ENCODE results near the gene KCTD16. TPM values are rescaled to one million over a fixed set of nuclear protein-coding genes. Genes with fewer than 3 reads are reported as not detected.

Gene KCTD16
- total RNA-seq, 1 donor from 2014 or later = 4.8 TPM

- no peak overlapping the region for H3K4me3 Mint-ChIP-seq
- no peak overlapping the region for H3K27ac Mint-ChIP-seq
- peaks cover 2% of the 10 kb centered on the region for H3K27me3 Mint-ChIP-seq (ENCODE audit: low read depth)
- H3K4me1 Mint-ChIP-seq = peaks cover 3% of the 10 kb centered on the region
- H3K9me3 Mint-ChIP-seq = peaks cover 29% of the 10 kb centered on the region
- peaks cover 5% of the 10 kb centered on the region for H3K36me3 Mint-ChIP-seq
- TF ChIP-seq, protein P1, sequence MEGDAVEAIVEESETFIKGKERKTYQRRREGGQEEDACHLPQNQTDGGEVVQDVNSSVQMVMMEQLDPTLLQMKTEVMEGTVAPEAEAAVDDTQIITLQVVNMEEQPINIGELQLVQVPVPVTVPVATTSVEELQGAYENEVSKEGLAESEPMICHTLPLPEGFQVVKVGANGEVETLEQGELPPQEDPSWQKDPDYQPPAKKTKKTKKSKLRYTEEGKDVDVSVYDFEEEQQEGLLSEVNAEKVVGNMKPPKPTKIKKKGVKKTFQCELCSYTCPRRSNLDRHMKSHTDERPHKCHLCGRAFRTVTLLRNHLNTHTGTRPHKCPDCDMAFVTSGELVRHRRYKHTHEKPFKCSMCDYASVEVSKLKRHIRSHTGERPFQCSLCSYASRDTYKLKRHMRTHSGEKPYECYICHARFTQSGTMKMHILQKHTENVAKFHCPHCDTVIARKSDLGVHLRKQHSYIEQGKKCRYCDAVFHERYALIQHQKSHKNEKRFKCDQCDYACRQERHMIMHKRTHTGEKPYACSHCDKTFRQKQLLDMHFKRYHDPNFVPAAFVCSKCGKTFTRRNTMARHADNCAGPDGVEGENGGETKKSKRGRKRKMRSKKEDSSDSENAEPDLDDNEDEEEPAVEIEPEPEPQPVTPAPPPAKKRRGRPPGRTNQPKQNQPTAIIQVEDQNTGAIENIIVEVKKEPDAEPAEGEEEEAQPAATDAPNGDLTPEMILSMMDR (IDR thresholded peaks at IDR 0.05; ENCODE audit: unreplicated experiment) = no peak
- DNase-seq (ENCODE audit: low spot score in 2 of 2, unreplicated experiment in 2 of 2) = no peak
Observed at GRCh38 chr5:144267961-144268513, 97.4 kb downstream of the KCTD16 start.

DNA sequence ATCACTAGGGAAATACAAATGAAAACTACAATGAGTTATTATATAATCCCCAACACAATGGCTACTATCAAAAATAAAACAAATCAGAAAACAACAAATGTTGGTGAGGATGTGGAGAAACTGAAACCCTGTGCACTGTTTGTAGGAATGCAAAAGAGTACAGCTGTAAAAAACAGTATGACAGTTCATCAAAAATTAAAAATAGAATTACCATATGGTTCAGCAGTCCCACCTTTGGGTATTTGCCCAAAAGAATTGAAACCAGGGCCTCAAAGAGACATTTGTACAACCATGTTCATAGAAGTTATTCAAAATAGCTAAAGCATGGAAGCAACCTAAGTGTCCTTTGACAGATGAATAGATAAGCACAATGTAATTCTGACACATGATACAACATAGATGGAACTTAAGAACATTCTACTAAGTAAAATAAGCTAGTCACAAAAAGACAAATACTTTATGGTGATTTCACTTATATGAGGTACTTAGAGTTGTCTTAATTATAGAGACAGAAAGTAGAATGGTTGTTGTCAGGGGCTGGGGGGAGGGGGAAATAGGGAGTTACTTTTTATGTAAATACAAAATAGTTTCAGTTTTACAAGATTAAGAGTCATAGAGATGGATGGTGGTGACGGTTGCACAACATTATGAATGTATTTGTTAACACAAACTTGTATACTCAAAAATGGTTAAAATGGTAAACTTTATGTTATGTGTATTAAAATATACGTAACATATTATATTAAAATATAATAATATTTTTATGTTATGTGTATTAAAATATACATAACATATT is 102.8 kb downstream of the KCTD16 start:
- TF ChIP-seq, protein P1 (IDR thresholded peaks at IDR 0.05; ENCODE audit: unreplicated experiment) = no peak
- H3K4me1 Mint-ChIP-seq = no peaks in the 10 kb centered on the region
- no peaks in the 10 kb centered on the region for H3K27me3 Mint-ChIP-seq (ENCODE audit: low read depth)
- no peak for DNase-seq (ENCODE audit: low spot score in 2 of 2, unreplicated experiment in 2 of 2)
- H3K27ac Mint-ChIP-seq = no peak overlapping the region
- no peak overlapping the region for H3K4me3 Mint-ChIP-seq
- peaks cover 29% of the 10 kb centered on the region for H3K9me3 Mint-ChIP-seq
- peaks cover 5% of the 10 kb centered on the region for H3K36me3 Mint-ChIP-seq

DNA sequence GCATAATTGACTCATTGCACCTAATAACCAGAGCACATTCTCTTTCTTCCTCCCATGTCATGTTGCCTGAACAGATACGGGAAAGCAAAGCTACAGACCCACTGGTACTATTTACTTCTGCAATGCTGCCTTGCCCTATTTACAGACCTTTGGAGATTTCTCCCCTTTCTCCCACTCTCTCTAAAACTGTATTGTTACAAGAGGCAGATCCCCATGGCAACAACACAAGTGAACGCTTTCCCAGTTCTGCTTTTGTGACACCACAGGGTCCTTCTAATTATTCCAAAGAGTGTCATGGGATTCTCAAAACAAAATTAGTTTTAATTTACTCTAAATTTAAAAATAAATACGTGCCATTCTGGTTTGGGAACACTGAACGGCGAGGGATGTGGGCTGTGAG is 104.7 kb downstream of the KCTD16 start:
- H3K4me1 Mint-ChIP-seq = peaks cover under 1% of the 10 kb centered on the region
- no peak for DNase-seq (ENCODE audit: low spot score in 2 of 2, unreplicated experiment in 2 of 2)
- TF ChIP-seq, protein P1 (IDR thresholded peaks at IDR 0.05; ENCODE audit: unreplicated experiment) = no peak
- peaks cover 31% of the 10 kb centered on the region for H3K9me3 Mint-ChIP-seq
- H3K27ac Mint-ChIP-seq = no peak overlapping the region
- no peaks in the 10 kb centered on the region for H3K27me3 Mint-ChIP-seq (ENCODE audit: low read depth)
- H3K36me3 Mint-ChIP-seq = peaks cover 2% of the 10 kb centered on the region
- H3K4me3 Mint-ChIP-seq = no peak overlapping the region

DNA sequence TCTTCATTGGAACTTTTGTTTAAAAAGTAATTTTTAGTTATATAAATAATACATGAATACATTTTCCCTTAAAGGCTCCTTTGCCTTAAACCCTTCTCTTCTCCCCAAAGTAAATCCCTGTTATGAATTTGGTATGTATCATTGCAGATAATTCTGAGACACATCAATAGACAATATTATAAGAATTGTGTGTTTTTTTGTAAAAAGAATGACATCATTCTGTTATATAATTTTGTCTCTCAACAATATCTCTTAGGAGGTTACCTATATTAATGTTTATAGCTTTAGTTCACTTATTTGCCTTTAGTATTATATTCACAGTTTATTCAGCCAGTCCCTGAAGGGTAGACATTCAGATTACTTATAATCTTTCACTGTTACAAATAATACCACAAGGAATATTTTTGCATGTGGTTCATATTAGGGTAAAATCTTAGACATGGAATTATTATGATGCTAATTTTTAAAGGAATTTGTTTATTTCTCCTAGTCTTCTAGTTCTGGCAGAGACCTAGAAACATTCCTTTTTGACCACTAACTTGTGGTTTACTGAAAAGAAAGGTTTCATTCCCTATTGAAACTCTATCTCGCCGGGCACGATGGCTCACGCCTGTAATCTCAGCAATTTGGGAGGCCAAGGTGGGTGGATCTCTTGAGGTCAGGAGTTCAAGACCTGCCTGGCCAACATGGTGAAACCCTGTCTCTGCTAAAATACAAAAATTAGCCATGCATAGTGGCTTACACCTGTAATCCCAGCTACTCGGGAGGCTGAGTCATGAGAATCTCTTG is 105.6 kb downstream of the KCTD16 start:
- H3K4me3 Mint-ChIP-seq = no peak overlapping the region
- TF ChIP-seq, protein P1 (IDR thresholded peaks at IDR 0.05; ENCODE audit: unreplicated experiment) = no peak
- H3K27me3 Mint-ChIP-seq (ENCODE audit: low read depth) = no peaks in the 10 kb centered on the region
- peaks cover 2% of the 10 kb centered on the region for H3K36me3 Mint-ChIP-seq
- H3K9me3 Mint-ChIP-seq = peaks cover 27% of the 10 kb centered on the region
- no peak overlapping the region for H3K27ac Mint-ChIP-seq
- DNase-seq (ENCODE audit: low spot score in 2 of 2, unreplicated experiment in 2 of 2) = no peak
- H3K4me1 Mint-ChIP-seq = peaks cover 5% of the 10 kb centered on the region

- TF ChIP-seq, protein P1 (IDR thresholded peaks at IDR 0.05; ENCODE audit: unreplicated experiment) = no peak
- Mint-ChIP-seq H3K9me3 (peaks cover 13% of the 10 kb centered on the region), H3K4me3 (no peak overlapping the region), H3K36me3 (no peaks in the 10 kb centered on the region), H3K27ac (peak overlapping the region; percentile 10), H3K4me1 (peaks cover 12% of the 10 kb centered on the region), H3K27me3 (ENCODE audit: low read depth) (no peaks in the 10 kb centered on the region)
- DNase-seq (ENCODE audit: low spot score in 2 of 2, unreplicated experiment in 2 of 2) = no peak
Observed at GRCh38 chr5:144281784-144282183, 111.1 kb downstream of the KCTD16 start.

All from mesothelial cell of epicardium (in vitro differentiated cells).